Frontal cortex (tissue), 4 donors: ENCODE data around the gene BTBD17. TPM values are rescaled to one million over a fixed set of nuclear protein-coding genes. Genes with fewer than 3 reads are reported as not detected.

Experiments
- DNase-seq, 2 donors: peaks; one replicate each; pipeline ENCODE4 v3.0.0; 2012; ENCODE audit warnings: low spot score in 2 of 2
- FAIRE-seq: peaks from 2 replicates; lab custom pipeline; 2012; peaks lifted over from hg19 to GRCh38; lab: Jason Lieb, UNC
- total RNA-seq: library from RNA; depleted of rRNA; stranded (reverse); fragments of >200 nt; gene quantifications from one replicate; pipeline ENCODE4 v1.2.3, GENCODE V29; 2014
- donor health status: control.
- donor health status: control.
- donor health status: control.

The BTBD17 gene
- total RNA-seq, 1 donor from 2014 or later = 5.3 TPM

DNA sequence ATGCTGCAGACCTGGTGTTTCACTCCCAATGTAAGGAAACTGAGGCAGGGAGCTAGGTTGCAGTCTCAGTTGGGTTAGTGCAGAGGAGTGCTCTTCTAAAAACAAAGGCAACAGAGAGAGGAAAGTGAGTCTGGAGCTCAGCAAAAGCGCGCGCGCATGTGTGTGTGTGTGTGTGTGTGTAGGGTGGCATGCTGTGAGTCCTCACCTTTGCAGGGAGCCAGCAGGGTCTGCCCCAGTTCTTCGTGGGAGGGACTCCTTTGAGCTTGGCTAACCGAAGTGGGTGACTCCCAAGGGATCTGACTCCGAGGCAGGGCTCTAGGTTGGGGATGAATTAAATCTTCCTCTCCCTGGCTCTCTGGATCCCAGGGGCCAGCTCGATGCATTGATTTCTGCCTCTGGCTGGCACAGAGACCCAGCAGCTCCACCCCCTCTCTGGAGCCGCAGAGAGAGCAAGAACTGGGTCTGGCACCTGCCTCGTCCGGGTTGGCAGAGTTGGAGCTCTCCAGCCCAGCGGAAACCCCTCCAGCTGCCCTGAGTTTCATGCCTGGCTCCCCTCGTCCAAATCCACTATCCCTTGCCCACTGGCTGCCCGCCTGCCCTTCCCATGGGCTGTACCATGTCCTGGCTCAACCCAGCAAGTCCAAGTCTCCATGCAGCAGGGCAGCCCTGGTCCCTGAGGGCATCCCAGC is 1.3 kb upstream of the BTBD17 start:
- FAIRE-seq (no peak), DNase-seq (no peak)

DNA sequence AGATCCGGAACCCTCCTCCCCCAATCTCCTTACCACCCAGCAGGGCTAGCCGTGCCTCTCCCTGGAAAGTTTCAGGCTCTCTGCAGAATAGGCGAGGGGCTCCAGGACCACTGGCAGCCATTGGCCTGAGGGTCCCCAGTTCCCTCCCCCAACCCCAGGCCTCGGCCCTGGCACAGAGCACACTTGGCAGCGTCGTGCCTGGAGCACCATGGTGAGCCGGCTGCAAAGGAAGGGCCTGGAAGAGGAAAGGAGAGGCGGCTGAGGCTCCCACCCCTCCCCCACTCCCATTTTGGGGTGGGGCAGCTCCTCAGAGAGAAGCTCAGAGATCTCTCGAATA is 369 bp upstream of the BTBD17 start:
- FAIRE-seq (no peak), DNase-seq (no peak)

DNA sequence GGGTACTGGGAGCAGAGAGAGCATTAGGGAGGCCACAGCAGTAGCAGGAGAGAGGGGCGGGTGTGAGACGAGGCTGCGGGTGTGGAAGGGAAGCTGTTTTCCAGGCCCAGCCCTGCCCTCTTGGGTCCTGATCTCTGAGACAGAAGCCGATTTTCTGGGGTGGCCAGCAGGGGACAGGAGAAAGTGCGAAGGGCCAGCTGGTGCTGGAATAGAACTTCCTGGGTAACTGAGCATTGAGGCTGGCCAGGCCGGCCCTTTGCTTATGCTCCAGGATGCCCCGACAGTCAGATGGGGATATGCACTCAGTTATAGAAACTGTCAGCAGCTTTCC is 804 bp downstream of the BTBD17 start:
- FAIRE-seq = no peak

DNA sequence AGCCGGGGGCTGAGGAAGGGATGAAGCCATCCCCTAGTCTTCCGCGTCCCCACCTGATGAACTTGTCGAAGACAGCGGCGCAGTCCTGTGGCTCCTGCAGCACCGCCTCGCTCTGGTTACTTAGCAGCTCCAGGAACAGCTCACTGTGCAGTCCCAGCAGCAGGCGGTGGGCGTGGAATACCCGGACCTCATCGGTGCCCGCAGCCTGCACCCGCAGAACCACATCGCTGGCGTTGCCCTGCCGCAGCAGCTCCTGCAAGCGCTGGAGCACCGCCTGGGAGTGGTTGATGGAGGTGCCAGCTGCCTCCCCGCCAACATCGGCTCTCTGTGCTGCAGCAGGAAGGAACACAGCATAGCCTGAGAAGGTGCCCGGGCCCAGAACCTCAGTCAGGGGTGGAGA is 1.8 kb downstream of the BTBD17 start:
- DNase-seq (no peak), FAIRE-seq (no peak)

More for the DNA sequence above, 804 bp downstream of the BTBD17 start:
- DNase-seq = no peak

DNA sequence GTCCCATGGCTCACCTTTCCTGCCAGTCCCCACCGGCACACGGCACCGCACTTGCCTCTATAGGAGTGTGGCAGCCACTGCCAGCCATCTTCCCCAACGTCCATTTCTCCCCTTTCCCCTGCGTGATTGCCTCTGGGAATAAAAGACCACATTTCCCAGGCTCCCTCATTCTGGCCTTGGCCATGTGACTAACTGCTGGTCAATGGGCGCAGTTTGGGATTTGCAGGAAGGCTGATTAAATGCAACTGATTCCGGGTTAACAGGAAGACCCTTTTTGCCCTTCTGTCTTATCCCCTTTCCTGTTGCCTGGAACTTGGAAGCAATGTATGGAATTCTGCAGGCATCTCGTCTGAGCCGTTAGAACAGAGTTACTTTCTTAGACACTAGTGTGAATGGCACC is 3.0 kb downstream of the BTBD17 start:
- DNase-seq (no peak), FAIRE-seq (no peak)

DNA sequence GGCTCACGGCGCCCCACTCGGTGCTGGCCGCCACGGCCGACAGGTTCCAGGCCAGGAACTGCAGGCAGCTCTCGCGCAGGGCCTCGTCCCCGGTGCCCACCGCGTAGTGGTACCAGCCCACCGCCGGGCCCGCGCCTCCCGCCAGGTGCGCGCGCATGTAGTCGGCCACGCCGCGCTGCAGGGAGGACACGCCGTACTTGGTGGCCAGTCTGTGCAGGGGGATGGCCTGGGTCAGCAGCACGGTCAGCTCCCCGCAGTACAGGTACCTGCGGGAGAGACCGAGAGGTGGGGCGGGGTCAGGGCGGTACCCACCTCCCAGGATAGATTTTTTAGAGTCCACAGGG is 4.2 kb downstream of the BTBD17 start:
- FAIRE-seq (no peak), DNase-seq (no peak)

DNA sequence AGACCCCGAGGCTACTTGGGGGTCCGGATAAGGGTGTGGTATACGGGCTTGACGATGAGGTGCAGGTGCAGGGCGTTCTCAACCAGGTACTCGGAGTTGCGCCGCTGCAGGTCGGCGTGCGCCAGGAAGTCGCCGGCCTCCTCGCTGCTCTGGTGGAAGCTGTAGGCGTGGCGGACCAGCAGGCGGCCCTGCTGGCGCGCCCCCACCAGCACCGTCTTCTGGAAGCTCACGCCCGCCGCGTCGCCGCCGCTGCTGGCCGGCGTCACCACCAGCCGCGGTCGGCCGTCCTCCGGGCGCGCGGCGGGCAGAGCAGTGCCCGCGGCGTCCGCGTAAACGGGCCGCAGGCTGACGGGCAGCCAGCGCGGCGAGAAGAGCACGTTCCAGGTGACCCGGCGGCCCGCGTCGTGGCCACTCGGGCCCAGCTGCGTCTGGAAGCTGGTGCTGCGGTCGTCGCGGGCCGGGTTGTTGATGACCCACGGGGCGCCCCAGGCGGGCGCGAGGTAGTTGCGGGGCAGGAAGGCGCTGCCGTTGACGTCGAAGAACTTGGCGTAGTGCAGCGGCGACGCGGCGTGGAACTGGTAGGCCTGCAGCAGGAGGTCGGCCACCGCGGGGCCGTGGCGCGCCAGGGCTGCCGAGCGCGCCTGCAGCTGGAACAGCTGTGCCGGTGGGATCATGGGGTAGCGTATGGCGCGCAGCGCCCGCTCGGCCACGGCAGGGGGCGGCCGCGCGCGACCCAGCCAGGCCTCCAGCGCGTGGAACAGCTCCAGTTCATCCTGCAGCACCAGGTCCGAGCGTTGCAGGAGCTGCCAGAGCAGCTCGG is 4.8 kb downstream of the BTBD17 start:
- no peak for FAIRE-seq
- DNase-seq = no peak

DNA sequence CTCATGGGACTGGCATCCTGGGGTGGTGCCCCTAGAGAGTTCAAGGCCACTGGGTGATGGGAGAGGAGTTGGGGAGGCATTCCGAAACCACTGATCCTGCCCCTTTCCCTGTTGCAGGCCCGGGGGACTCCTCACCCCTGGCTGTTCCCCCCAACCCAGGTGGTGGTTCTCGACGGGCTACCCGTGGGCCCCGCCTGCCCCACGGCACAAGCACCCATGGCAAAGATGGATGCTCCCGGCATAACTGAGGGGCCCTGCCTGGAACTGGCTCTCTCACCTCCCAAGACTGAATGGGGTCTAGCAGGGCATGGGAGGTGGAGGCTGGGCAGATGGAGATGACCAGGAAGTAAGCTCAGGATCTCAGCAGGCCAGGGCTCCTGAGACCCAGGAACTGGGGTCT is 6.6 kb downstream of the BTBD17 start:
- DNase-seq (no peak), FAIRE-seq (no peak)

DNA sequence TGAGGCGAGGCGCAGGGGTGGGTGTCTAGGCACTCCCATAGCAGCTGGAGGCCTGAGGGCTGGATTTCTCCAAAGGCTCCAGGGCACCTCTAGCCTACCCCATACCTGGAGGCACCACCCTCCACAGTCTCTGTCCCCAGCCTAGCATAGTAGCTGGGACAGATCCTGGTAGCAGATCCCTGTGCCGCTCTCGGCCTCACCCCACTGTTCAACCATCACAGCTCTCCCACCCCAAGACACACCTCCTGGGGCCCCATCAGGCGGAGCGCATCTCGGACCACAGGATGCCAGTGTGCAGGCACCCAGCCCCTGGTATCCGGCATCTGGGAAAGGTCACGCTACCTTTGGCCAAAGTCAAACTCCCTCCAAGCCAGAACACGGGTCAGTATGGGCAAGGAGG is 7.1 kb downstream of the BTBD17 start:
- DNase-seq = no peak
- FAIRE-seq = no peak

DNA sequence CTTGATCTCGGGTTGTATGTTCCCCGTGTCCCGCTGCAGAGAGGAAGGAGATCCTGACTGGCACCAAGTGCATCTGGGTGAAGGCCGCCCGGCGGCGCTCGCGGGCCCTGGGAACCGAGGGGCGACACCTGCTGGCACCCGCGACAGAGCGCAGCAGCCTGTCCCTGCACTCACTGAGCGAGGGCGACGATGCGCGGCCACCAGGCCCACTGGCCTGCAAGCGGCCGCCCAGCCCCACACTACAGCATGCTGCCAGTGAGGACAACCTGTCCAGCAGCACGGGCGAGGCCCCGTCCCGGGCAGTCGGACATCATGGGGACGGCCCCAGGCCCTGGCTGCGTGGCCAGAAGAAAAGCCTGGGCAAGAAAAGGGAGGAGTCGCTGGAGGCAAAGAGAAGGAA is 7.5 kb downstream of the BTBD17 start:
- FAIRE-seq = no peak
- peak in 1 of 2 donors; percentile 69 for DNase-seq

DNA sequence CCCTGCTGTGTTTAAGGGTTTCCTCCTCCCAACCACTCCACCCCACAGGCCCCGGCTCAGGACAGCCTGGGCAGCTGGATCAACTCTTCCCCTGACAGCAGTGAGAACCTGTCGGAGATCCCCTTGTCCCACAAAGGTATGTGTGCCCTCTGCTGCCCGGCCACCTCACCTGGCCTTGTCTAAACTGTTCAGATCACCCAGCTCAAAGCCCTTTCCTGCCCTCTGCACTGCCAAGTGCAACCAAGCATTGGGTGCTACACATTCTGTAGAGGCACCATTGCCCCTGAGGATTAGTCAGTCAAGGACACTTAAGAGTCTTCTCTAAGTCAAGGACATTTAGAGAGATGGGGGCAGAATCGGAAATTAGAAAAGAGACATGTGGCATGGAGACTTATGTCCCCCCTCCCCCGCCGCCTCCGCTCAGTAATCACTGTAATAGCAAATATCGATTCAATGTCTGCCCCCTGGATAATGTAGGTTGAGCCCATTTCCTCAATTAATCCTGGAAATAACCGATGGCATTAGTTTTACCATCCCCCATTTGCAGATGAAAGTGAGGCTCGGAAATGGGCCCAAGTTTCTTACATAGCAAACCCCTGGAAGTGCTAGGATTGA is 8.1 kb downstream of the BTBD17 start:
- DNase-seq (no peak), FAIRE-seq (no peak)

DNA sequence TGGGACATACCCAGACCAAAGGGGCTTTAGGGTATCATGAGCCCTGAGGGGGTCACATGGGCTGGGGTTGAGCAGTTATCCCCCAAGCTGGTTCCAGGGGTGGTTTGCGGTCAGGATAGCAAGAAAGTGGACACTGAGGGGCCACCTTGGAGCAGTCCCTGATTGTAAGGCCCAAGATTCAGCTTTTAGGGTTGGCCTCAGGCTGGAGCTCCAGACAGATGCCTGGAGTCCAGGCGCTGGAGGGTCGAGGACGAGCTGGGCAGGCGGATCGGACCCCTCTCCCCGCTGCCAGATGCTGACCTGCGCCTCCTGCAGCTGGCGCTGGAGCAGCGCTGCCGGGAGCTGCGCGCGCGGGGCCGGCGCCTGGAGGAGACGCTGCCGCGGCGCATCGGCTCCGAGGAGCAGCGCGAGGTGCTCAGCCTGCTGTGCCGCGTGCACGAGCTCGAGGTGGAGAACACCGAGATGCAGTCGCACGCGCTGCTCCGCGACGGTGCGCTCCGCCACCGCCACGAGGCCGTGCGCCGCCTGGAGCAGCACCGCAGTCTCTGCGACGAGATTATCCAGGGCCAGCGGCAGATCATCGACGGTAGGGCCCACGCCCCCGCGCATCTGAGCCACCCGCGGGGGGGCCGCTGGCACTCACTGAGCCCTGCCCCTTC is 10.0 kb downstream of the BTBD17 start:
- FAIRE-seq (no peak), DNase-seq (no peak)

DNA sequence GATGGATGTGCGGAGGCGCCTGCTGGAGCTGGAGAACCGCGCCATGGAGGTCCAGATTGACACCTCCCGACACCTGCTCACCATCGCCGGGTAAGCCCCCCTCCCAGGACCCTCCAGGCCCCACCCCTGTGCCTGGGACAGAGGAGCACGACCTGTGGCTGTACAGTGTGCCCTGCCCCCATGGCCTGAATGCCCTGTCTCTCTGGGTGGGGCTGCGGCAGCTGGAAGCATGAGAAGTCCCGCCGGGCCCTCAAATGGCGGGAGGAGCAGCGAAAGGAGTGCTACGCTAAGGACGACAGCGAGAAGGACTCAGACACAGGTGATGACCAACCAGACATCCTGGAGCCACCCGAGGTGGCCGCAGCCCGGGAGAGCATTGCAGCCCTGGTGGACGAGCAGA is 11.2 kb downstream of the BTBD17 start:
- no peak for FAIRE-seq

DNA sequence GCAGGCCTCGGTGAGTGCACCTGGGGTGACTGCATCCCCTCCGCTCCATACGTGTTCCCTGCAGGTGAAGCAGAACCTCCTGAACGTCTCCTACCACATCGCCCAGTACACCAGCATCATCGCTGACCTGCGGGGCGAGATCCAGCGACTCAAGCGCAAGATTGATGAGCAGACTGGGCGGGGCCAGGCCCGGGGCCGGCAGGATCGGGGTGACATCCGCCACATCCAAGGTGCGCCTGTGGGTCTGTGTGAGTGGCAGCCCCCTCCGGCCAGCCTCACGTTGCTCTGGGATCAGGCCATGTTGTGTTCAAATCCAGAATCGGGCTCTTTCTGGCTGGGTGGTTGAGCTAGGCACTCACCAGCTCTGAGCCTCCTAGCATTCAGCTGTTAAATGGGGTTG is 12.5 kb downstream of the BTBD17 start:
- FAIRE-seq = no peak
- DNase-seq = no peak

More for the DNA sequence above, 11.2 kb downstream of the BTBD17 start:
- no peak for DNase-seq

DNA sequence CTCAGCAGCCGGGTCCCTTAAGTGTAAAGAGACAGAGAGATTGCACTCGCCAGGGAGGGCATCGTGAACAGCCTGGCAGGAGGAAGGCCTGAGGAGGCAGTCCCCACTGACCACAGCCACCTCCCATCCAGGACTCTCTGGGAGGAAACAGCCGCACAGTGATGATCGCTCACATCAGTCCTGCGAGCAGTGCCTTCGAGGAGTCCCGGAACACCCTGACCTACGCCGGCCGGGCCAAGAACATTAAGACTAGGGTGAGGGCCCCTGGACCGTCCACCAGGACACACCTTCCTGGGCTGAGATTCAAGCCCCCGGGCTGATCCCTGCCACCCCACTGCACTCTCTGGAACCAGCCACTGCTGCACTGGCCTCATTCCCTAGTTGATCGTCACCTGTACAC is 14.0 kb downstream of the BTBD17 start:
- DNase-seq (no peak), FAIRE-seq (no peak)

DNA sequence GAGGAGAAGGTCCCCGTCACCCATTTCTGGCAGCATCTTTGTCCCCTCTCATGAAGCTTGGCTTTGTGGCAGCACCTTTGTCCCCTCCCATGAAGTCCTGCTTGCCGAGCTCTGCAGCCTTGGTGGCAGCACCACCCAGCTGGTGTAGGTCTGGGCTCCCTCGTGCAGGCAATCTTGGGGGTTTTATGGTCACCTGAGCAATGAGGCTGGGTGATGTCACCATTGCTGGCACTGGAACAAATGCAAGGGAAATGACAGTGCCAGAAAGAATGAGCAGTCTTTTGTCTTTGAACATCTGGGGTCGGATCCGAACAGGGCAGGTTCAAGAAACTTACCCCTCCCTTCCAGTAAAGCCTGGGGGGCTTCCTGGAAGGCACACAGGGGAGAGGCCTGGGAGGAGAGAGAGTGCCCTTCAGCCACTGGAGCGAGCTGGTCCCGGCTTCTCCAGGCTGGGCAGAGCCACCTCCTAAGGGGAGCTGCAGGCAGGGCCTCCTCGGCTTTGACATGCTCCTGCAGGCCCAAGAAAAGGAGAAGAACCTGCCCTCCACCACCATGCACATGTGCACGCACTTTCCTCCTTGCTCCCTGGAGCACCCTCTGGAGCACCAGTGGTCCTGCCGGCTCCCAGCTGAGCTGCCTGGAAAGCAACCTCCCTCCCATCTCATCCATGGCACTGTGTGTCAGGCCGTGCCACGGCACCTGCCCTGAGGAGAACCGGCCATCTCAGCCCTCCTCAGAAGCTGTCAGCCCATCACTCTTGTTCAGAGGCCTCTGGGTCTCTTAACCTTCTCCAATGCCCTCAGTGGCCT is 16.0 kb downstream of the BTBD17 start:
- DNase-seq = no peak

DNA sequence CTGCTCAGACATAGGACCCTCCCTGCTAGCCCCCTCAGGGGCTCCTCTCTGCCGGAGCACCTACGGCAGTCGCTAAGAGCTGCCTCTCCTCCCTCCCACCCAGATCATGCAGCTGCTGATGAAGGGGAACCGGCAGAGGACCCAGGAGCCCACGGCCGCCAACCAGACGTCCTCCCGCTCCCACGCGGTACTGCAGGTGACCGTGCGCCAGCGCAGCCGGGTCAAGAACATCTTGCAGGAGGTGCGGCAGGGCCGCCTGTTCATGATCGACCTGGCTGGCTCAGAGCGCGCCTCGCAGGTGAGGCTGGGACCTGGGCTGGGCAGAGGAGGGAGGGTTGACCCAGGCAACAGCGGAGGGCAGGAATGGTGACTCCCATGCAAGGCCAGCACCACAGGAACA is 17.0 kb downstream of the BTBD17 start:
- FAIRE-seq = no peak
- no peak for DNase-seq

More for the DNA sequence above, 16.0 kb downstream of the BTBD17 start:
- FAIRE-seq = no peak

DNA sequence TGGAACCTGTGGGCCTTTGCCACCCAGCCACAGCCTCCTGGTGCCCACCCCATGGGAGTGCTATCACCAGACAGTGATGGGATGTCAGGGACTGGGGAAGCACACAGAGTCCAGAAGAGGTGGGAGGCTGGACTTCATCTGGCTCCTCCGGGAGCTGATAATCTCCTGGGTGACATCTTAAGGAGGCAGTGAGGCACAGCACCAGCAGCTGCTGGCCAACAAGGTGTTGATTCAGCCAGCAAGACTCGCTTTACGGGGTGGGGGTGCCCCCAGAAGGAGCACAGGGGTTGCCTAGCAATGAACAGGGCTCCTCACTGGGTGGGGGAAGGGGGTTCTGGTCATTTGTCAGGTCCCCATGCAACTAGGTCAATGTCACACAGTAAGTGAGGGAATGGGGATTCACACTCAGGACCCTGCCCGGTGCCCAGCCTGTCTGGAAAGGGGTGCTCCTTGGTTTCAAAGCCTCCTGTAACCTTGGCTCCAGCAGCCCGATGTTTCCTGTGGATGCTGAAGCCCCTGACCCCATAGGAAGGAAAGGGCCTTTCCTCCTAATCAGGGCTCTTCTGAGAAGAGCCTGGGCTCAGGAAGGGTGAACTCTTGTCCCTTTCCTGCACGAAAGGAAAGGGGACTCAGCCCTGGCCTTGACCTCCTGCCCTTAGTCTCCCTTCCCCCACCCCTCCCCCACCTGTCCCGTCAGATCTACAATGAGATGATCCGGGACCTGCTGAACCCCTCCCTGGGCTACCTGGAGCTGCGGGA is 18.0 kb downstream of the BTBD17 start:
- no peak for DNase-seq
- FAIRE-seq = no peak

DNA sequence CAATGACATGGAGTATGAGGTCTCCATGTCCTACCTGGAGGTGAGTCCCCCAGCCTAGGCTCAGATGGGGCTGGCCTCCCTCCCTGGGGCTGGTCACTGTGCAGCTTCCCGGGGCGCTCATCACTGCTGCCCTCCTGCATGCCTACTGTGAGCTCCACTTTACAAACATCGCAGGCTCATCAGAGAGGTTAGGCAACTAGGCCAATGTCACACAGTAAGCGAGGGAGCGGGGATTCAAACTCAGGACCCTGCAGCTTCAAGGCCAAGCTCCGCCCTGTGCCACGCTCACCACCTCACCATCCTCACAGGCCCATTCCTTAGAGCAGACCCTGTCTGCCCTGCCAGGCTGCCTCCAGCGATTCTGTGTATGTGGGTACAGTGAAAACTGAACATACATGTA is 18.5 kb downstream of the BTBD17 start:
- DNase-seq (no peak), FAIRE-seq (no peak)
